Activated CD4-positive, CD25-positive, alpha-beta regulatory T cell treated with anti-CD3 and anti-CD28 coated beads, Interleukin-2, amount 50 U/mL, for 24 hours (primary cell): ENCODE data around the gene TPR.

ENCODE experiments used
- ATAC-seq, 2 donors: fragments of 150-1000 bp; cut with Tn5 transposase; one replicate each; pipeline ENCODE4 v1.10.0; 2021; ENCODE audit warnings: mild to moderate bottlenecking in 1 of 2, moderate library complexity in 1 of 2

Gene TPR

DNA sequence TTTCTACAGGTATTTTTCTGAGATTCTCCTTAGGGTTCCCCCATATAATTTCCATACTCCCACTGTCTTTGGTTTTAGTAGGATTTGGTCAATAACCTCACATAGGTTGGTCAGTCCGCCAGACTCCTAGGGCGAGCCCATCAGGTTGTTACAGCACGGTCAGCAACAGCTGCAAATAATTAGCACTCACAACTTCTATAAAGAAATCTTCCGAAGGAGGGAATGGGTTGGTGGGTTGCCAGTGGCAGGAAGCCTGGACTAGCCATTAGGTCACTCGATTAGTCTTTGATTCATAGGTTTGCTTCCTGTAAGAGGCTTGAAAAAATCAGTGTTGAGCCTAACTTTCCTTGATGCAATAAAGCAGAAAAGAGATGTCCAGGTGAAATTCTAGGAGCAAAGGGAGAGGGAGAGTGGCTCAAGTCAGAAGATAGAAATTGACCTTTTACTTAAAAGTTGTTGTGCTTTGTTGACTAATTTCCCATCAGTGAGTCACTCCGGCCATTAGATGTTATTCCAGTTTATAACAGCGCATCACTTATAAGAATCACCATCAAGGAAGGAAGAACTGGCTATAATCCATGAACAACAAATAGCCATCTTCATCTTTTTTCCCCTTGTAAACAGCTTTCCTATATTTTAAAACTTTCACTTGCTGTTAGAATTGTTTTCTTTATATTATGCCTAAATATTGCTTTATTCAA, 88.3 kb downstream of the TPR start:
- no peak for ATAC-seq

DNA sequence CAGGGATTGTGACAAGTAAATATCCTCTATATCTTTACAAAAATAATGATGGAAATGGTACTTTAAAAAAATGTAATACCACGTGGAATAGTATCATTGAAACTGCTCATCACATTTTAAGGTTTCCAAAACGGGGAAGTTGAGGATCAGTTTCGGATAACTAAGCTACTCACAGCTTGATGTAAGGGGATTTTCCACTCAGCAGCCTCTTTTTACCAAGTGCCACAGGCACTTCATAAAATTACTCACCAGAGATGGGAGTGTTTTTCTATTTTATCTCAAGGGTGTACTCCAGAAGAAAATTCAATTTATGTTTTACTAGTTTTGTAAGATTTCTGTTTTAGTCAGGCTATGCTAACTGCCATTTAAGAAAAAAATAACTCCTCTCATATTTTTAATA, 91.7 kb downstream of the TPR start:
- peak; percentile 38 to 58 for ATAC-seq

DNA sequence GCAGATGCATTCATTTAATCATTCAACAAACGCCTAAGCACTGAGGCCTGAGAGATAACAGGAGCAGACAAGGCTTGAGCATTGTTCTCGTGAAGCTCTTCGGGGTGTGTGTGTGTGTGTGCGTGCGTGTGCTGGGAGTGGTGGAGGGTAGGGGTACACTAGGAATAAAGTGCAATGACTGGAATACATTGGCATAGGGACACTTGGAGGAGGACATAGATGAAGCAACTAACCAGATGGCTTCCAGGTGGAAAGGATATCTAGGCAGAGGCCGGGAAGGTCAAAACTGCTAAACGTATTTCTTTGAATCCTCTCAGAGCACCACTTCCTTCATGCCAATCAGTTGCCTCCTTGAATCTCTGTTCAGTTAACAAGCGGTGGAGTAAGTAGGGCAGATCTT, 92.6 kb downstream of the TPR start:
- no peak for ATAC-seq

DNA sequence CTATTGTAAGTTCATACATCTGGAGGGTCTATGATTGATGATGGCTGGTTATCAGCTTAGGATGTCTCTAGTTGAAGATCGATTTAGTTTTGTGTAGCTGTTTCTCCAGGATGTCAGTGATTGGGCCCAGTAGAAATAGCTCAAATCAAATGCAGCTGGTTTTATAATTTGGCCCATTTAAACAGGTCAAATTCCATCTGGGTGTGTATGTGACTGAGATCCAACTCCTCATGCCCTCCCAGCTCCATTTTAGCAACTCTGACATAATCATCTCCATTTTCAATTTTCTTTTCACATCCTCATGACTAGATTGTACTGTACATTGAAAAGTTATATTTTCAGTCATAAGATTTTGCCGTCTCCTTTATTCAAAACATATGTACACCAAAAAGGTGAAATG, 99.2 kb downstream of the TPR start:
- ATAC-seq: no peak

DNA sequence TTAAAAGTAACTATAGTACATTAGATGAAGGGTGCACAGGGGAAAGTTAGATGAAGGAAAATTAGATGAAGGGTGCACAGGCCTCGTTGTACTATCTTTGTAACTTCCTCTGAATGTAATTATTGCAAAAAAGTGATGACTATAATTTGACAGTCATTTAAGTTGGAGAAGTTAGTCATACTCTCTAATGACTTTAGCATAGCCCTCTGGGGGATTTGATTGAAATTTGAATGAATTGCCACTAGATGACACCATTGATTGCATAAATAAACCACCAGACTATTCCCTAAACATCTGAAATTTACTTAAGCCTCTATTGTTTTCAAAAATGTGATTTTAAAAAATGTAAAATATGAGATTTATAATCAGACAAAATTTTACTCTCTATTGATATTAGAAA, 102.6 kb downstream of the TPR start:
- ATAC-seq: peak; percentile 58 to 93

DNA sequence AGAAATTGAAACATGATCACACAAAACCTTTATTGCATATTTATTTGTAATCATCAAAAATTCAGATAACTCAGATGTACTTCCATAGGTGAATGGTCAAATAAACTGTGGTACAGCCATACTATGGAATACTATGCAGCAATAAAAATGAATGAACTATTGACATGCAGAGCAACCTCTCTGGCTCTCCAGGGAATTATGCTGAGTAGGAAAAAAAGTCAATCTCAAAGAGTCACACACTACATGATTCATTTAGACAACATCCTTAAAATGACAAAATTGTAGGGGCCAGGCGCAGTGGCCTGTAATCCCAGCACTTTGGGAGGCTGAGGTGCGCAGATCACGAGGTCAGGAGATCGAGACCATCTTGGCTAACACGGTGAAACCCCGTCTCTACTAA, 104.0 kb downstream of the TPR start:
- ATAC-seq: no peak
